B cell (primary cell): ENCODE data around the gene COLEC12. TPM values are rescaled to one million over a fixed set of nuclear protein-coding genes. Genes with fewer than 3 reads are reported as not detected.

Experiments
- ATAC-seq: fragments of 200-7000 bp; cut with Tn5 transposase; one replicate; pipeline ENCODE4 v1.10.0; 2021; ENCODE audit warnings: low read depth, mild to moderate bottlenecking, moderate number of reproducible peaks, moderate library complexity
- CTCF ChIA-PET: fragments of 350-600 bp; sonication (Branson Sonifier 250); formaldehyde crosslinking; loops from one replicate; lab custom pipeline; 2021; ENCODE audit warnings: antibody characterized with exemption, inconsistent platforms; lab: Charles Lee
- POLR2A ChIA-PET: fragments of 350-600 bp; sonication (Branson Sonifier 250); formaldehyde crosslinking; loops from one replicate; lab custom pipeline; 2021; ENCODE audit warnings: antibody characterized with exemption; lab: Charles Lee
- DNase-seq: peaks from one replicate; pipeline ENCODE4 v3.0.0; 2013
- H2AFZ ChIP-seq: 2 replicates; pipeline ENCODE4 v1.6.1; 2012; ENCODE audit warnings: mild to moderate bottlenecking, low read depth, low read length; ENCODE audit not compliant: insufficient read depth, poor library complexity, severe bottlenecking
- H3K27ac ChIP-seq, 2 donors: 1 replicate in 1 of 2; 2 replicates in 1 of 2; pipeline ENCODE4 v1.5.1; 2012 to 2013; ENCODE audit warnings: low read length in 2 of 2, mild to moderate bottlenecking in 2 of 2, moderate library complexity in 1 of 2
- H3K27me3 ChIP-seq, 4 experiments: fragments of 200-600 bp in 1 of 4; sonication (generic) in 1 of 4; replicated peaks in 1 of 4; 1 replicate in 2 of 4; 2 replicates in 2 of 4; pipeline versions ENCODE4 v1.6.1 to v1.7.0; 2013 to 2016; ENCODE audit warnings: low read length in 3 of 4, mild to moderate bottlenecking in 2 of 4, mixed read lengths in 1 of 4, moderate library complexity in 1 of 4; ENCODE audit not compliant: insufficient read depth in 4 of 4, control insufficient read depth in 3 of 4; ENCODE audit errors: control extremely low read depth in 1 of 4
- H3K36me3 ChIP-seq, 2 experiments: replicated peaks in 1 of 2; 1 replicate in 1 of 2; 2 replicates in 1 of 2; pipeline versions ENCODE4 v1.6.1 to v1.7.1; 2013; ENCODE audit warnings: low read length in 1 of 2; ENCODE audit not compliant: insufficient read depth in 2 of 2, control insufficient read depth in 1 of 2; ENCODE audit errors: control extremely low read depth in 1 of 2, extremely low read depth in 1 of 2
- H3K4me1 ChIP-seq, 2 donors: fragments of 200-600 bp in 1 of 2; sonication (generic) in 1 of 2; 1 replicate in 1 of 2; 2 replicates in 1 of 2; pipeline versions ENCODE4 v1.5.1 to v1.6.1; 2013 to 2017; ENCODE audit warnings: low read length in 2 of 2; ENCODE audit not compliant: control insufficient read depth in 2 of 2, insufficient read depth in 2 of 2
- H3K4me2 ChIP-seq: replicated peaks from 2 replicates; pipeline ENCODE3; 2012; ENCODE audit warnings: mild to moderate bottlenecking, low read depth, low read length; ENCODE audit not compliant: poor library complexity, severe bottlenecking
- H3K4me3 ChIP-seq, 5 experiments: fragments of 200-600 bp in 1 of 5; sonication (generic) in 1 of 5; 1 replicate in 3 of 5; 2 replicates in 2 of 5; pipeline versions ENCODE4 v1.5.1 to v1.7.0; 2011 to 2016; ENCODE audit warnings: low read length in 4 of 5, mild to moderate bottlenecking in 4 of 5, low read depth in 2 of 5, control low read depth in 1 of 5, moderate library complexity in 1 of 5; ENCODE audit not compliant: insufficient read depth in 1 of 5; ENCODE audit errors: control extremely low read depth in 1 of 5, extremely low read depth in 1 of 5
- H3K79me2 ChIP-seq: fragments of 200-600 bp; sonication (generic); one replicate; pipeline ENCODE4 v1.6.0; 2016; ENCODE audit warnings: low read length; ENCODE audit not compliant: control insufficient read depth, insufficient read depth
- H3K9ac ChIP-seq: fragments of 200-600 bp; sonication (generic); 2 replicates; pipeline ENCODE4 v1.6.1; 2017; ENCODE audit warnings: mild to moderate bottlenecking, low read length, moderate library complexity
- H3K9me3 ChIP-seq, 3 donors: one replicate each; pipeline versions ENCODE4 v1.6.1 to v1.7.1; 2013; ENCODE audit warnings: low read length in 2 of 3; ENCODE audit not compliant: control insufficient read depth in 2 of 3, insufficient read depth in 1 of 3; ENCODE audit errors: control extremely low read depth in 1 of 3
- H4K20me1 ChIP-seq: 2 replicates; pipeline ENCODE4 v1.6.0; 2012; ENCODE audit warnings: mild to moderate bottlenecking, low read length; ENCODE audit not compliant: insufficient read depth, control insufficient read depth, poor library complexity, severe bottlenecking
- H3K27ac Mint-ChIP-seq: one replicate; pipeline ENCODE4 v1.8.0; 2021; ENCODE audit warnings: mixed read lengths
- H3K27me3 Mint-ChIP-seq: one replicate; pipeline ENCODE4 v1.8.0; 2021; ENCODE audit warnings: mixed read lengths
- H3K4me1 Mint-ChIP-seq: one replicate; pipeline ENCODE4 v1.8.0; 2021; ENCODE audit warnings: mixed read lengths
- H3K4me3 Mint-ChIP-seq: one replicate; pipeline ENCODE4 v1.8.0; 2021; ENCODE audit warnings: mixed read lengths
- H3K9me3 Mint-ChIP-seq: one replicate; pipeline ENCODE4 v1.8.0; 2022; ENCODE audit warnings: mixed read lengths; ENCODE audit not compliant: insufficient read depth
- EZH2 ChIP-seq: IDR thresholded peaks from 2 replicates; pipeline ENCODE4 v1.6.1; 2012; ENCODE audit warnings: borderline replicate concordance, low read depth, mild to moderate bottlenecking, moderate library complexity, low read length; ENCODE audit not compliant: insufficient read depth, poor library complexity, severe bottlenecking
- WGBS: methylation state at CpG from one replicate; pipeline ENCODE4 v1.1.5; 2013; ENCODE audit warnings: missing lambda C conversion rate; ENCODE audit not compliant: insufficient coverage; 5-methylcytosine and 5-hydroxymethylcytosine counted together
- intact Hi-C: fragments of 100-400 bp; cut with micrococcal nuclease; formaldehyde crosslinking; loops from one replicate; pipeline ENCODE4 v1.10.0; 2022
- polyA plus RNA-seq: library from polyadenylated mRNA; depleted of rRNA; stranded (reverse); fragments of >200 nt; gene quantifications from 2 replicates; pipeline ENCODE4 v1.2.3, GENCODE V29; 2012
- total RNA-seq, 2 donors: library from RNA; stranded (reverse); fragments of 120-200 nt in 1 of 2; gene quantifications; 1 replicate in 1 of 2; 2 replicates in 1 of 2; pipeline versions ENCODE4 v1.2.3 to v1.2.4, GENCODE V29; 2013 to 2022
- TF ChIP-seq, protein P1 (sequence below): fragments of 200-600 bp; IDR thresholded peaks from one replicate; pipeline ENCODE4 v1.8.0; 2022; ENCODE audit warnings: antibody characterized with exemption, mild to moderate bottlenecking

COLEC12 gene
- total and polyA plus RNA-seq, 2 donors (not counting 1 experiment from before 2014, with no cell fraction given), result not detected

DNA sequence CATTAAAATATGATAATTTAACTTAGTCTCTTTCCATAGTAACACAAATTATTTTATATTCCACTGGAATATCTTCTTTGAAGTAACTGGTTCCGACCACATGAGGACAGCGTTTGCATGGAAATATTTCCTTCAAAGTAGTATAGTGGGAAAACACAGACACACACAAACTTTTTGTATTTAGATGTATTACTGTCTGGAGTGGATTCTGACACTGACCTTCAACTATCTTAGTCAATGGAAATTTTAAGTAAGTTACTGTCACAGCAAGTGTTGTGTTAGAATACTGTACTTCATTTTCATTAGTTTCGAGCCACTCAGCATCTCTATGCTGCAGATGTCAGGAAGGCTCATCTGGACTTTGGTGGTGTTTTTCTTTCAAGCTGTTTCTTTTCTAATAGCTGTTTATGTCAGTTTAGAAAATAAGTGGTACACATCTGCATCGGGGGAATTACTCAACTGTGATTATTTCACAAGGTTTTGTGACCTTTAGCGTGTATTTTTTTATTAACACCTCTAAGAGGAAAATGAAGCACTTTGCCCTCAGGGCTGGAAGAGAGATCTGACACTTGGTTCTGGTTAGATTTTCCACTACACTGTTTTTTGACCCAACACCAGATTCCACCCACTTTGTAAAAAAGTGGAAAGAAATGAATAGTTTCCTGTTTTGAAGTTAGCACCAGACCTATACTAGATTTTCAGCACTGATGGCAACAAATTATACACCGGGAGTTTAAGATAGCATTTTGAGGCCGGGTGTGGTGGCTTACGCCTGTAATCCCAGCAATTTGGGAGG is 213.8 kb downstream of the COLEC12 start:
- H3K27ac ChIP-seq, result no peak overlapping the region
- H3K4me2 ChIP-seq, result no peak overlapping the region
- ATAC-seq (no peak), DNase-seq (no peak)
- no peak overlapping the region for H3K9ac ChIP-seq
- H3K9me3 ChIP-seq, result no peaks in the 10 kb centered on the region
- Mint-ChIP-seq H3K27ac (no peak overlapping the region), H3K9me3 (peaks cover 3% of the 10 kb centered on the region), H3K27me3 (peaks cover 9% of the 10 kb centered on the region), H3K4me3 (no peak overlapping the region), H3K4me1 (no peaks in the 10 kb centered on the region)
- H4K20me1 ChIP-seq, result no peaks in the 10 kb centered on the region
- no peaks in the 10 kb centered on the region for H3K79me2 ChIP-seq
- no peak overlapping the region for H3K4me3 ChIP-seq
- no peaks in the 10 kb centered on the region for H3K36me3 ChIP-seq
- CTCF ChIA-PET, result no interaction called here
- TF ChIP-seq, protein P1, sequence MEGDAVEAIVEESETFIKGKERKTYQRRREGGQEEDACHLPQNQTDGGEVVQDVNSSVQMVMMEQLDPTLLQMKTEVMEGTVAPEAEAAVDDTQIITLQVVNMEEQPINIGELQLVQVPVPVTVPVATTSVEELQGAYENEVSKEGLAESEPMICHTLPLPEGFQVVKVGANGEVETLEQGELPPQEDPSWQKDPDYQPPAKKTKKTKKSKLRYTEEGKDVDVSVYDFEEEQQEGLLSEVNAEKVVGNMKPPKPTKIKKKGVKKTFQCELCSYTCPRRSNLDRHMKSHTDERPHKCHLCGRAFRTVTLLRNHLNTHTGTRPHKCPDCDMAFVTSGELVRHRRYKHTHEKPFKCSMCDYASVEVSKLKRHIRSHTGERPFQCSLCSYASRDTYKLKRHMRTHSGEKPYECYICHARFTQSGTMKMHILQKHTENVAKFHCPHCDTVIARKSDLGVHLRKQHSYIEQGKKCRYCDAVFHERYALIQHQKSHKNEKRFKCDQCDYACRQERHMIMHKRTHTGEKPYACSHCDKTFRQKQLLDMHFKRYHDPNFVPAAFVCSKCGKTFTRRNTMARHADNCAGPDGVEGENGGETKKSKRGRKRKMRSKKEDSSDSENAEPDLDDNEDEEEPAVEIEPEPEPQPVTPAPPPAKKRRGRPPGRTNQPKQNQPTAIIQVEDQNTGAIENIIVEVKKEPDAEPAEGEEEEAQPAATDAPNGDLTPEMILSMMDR, result no peak
- TF ChIP-seq EZH2, result no peak
- WGBS, result 91% methylated on average over 3 of the region's 8 CpGs
- H3K4me1 ChIP-seq, result no peaks in the 10 kb centered on the region
- no peak overlapping the region for H2AFZ ChIP-seq
- no peaks in the 10 kb centered on the region for H3K27me3 ChIP-seq
- POLR2A ChIA-PET, result no interaction called here
- intact Hi-C loops, result no loop called here

DNA sequence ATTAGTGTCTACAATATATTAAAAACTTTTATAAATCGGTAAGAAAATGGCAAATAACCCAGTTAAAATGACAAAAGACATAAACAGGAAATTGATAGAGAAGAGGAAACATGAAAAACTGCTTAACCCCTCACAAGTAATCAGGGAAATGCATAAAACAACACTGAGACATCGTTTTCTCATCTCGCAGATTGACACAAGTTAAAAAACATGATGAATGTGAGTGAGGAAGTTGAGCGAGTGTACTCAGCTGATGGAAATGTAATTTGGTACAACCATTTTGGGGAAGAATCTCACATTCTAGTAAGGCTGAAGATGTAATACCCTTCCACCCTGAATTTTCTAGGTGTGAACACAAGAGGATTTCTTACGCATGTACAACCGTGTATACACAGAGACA is 214.7 kb downstream of the COLEC12 start:
- H3K27ac ChIP-seq, result no peak overlapping the region
- H3K4me3 ChIP-seq, result no peak overlapping the region
- CTCF ChIA-PET, result no interaction called here
- intact Hi-C loops, result no loop called here
- no peak for ATAC-seq
- no peak overlapping the region for H3K27ac Mint-ChIP-seq
- no peaks in the 10 kb centered on the region for H3K9me3 ChIP-seq
- POLR2A ChIA-PET, result no interaction called here
- H3K4me1 Mint-ChIP-seq, result no peaks in the 10 kb centered on the region
- no peak overlapping the region for H3K9ac ChIP-seq
- H3K36me3 ChIP-seq, result no peaks in the 10 kb centered on the region
- H3K9me3 Mint-ChIP-seq, result peaks cover 3% of the 10 kb centered on the region
- DNase-seq, result no peak
- TF ChIP-seq, protein P1, result no peak
- no peak for TF ChIP-seq EZH2
- H3K4me1 ChIP-seq, result no peaks in the 10 kb centered on the region
- H3K79me2 ChIP-seq, result no peaks in the 10 kb centered on the region
- H4K20me1 ChIP-seq, result no peaks in the 10 kb centered on the region
- H2AFZ ChIP-seq, result no peak overlapping the region
- H3K4me3 Mint-ChIP-seq, result no peak overlapping the region
- peaks cover 9% of the 10 kb centered on the region for H3K27me3 Mint-ChIP-seq
- 92% methylated on average over 2 of the region's 6 CpGs for WGBS
- H3K27me3 ChIP-seq, result no peaks in the 10 kb centered on the region
- no peak overlapping the region for H3K4me2 ChIP-seq
